BJ (cell line): ENCODE results near the gene CCDC69. TPM values are rescaled to one million over a fixed set of nuclear protein-coding genes. Genes with fewer than 3 reads are reported as not detected.

Source experiments
- CTCF ChIA-PET: fragments of 350-600 bp; formaldehyde crosslinking; extraction: SDS; loops from one replicate; lab custom pipeline; 2021; ENCODE audit warnings: antibody characterized with exemption, inconsistent platforms; lab: Yijun Ruan, JAX
- POLR2A ChIA-PET: fragments of 300-600 bp; sonication (Branson Sonifier 250); formaldehyde crosslinking; extraction: SDS; loops from one replicate; lab custom pipeline; 2021; ENCODE audit warnings: antibody characterized with exemption; lab: Charles Lee
- DNase-seq: peaks from one replicate; pipeline ENCODE4 v3.0.0-alpha.2; 2011; ENCODE audit warnings: low read depth
- H3K27me3 ChIP-seq: 2 replicates; pipeline ENCODE4 v1.6.0; 2011; ENCODE audit warnings: low read length; ENCODE audit not compliant: control insufficient read depth, insufficient read depth
- H3K36me3 ChIP-seq: 2 replicates; pipeline ENCODE4 v1.5.1; 2011; ENCODE audit warnings: low read length; ENCODE audit not compliant: control insufficient read depth, insufficient read depth
- H3K4me3 ChIP-seq: 2 replicates; pipeline ENCODE4 v1.5.1; 2011; ENCODE audit warnings: low read depth, mild to moderate bottlenecking, control low read depth, low read length
- CTCF ChIP-seq: IDR thresholded peaks from 2 replicates; pipeline ENCODE4 v1.5.1; 2011; ENCODE audit warnings: low read depth, mild to moderate bottlenecking, control low read depth, inconsistent platforms, low read length, moderate library complexity; ENCODE audit not compliant: insufficient read depth
- polyA plus RNA-seq: library from polyadenylated mRNA; depleted of rRNA; stranded (reverse); fragments of >200 nt; gene quantifications from 2 replicates; pipeline ENCODE4 v1.2.3, GENCODE V29; 2011

The CCDC69 gene
- polyA plus RNA-seq, 1 experiment, result 0.93 TPM

GRCh38 chr5:151168602-151169344 lies 55.1 kb downstream of the CCDC69 start:
- TF ChIP-seq CTCF, result no peak
- Histone ChIP-seq H3K36me3 (no peaks in the 10 kb centered on the region), H3K27me3 (peaks cover 1% of the 10 kb centered on the region; the same call in 1 of the 2 replicates), H3K4me3 (no peak overlapping the region)
- no peak for DNase-seq
- POLR2A ChIA-PET, result no interaction called here
- CTCF ChIA-PET, result interaction anchor here (0.6 to 7.1 kb wide), 5 partner anchors 30 to 86 kb away, joined by 3 to 184 read pairs (median 3); no protein-coding TSS in a partner anchor

DNA sequence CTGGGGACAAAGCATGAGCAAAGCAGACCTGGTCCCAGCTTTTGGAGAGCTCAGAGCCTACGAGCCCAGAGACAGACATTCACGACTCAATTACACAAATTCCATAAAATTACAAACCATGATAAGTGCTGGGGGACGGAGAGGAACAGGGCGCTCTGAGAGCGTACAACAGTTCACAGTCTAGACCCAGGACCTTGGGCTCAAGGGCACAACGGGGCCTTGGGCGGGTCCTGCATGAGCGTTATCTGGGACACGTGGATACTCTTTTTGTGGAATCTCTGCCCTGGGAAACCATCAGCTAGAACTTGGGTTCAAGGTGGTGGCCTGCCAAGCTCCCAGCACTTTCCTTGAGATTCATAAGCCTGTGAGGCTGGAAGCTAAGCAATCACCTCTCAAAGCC lies 56.9 kb downstream of the CCDC69 start:
- CTCF ChIA-PET, result interaction anchor here (0.7 to 7.1 kb wide), 8 partner anchors 11 to 165 kb away, joined by 3 to 184 read pairs (median 4); no protein-coding TSS in a partner anchor
- DNase-seq, result no peak
- POLR2A ChIA-PET, result no interaction called here
- Histone ChIP-seq H3K36me3 (no peaks in the 10 kb centered on the region), H3K4me3 (no peak overlapping the region), H3K27me3 (peaks cover 1% of the 10 kb centered on the region; the same call in 1 of the 2 replicates)
- TF ChIP-seq CTCF, result no peak

DNA sequence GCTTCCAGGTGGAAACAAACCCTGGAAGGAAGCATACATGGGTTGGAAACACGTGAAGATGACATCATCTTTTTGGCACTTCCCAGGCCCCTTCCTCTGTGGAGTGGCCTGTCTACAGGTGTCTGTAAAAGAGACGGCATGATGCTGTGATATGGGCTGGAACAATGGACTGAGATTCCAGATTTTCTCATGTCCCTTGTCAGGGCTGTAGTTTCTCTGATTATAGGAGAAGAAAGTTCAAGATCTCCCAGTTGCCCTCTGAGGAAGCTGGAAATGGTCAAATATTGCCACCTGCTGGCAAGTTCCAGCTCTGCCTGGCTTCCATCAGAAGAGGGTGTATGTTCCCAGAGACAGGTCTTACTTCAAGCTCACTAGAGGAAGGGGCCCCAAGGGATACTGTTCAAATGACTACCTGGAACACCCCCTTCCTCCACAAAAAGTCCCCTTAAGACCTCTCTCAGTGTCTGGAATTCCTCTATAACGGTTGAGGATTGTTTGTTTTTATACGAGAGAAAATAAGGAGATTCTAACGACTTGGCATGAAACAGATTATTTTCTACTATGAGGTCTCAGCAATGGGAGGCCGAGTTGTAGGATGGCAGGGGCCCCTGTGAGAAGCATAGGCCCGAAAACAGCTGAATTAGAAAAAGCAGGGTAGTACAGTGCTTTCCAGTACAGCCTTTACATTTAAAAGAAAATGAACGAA lies 59.1 kb downstream of the CCDC69 start:
- peak; percentile 92 for TF ChIP-seq CTCF

DNA sequence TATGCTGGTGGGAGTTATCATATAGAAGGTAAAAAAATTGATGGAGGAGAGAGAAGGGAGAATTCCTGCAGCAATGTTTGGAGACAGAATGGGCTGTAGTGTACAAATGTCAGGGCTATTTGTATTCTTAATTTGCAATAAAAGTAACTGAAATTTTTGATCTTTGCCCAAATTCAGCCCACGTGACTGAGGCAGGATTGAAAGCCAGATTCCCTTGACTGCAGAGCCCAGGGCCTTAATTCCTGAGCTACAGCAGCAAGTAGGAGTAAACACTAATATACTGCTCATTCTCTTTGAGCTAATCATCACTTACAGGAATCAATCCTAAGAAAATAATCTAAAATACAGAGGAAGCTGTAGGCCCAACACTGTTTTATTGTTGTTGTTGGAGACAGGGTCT lies 61.1 kb downstream of the CCDC69 start:
- Histone ChIP-seq H3K36me3 (no peaks in the 10 kb centered on the region), H3K27me3 (no peaks in the 10 kb centered on the region), H3K4me3 (no peak overlapping the region)
- ChIA-PET CTCF (interaction anchor here (0.6 to 7.1 kb wide), 12 partner anchors 12 to 163 kb away, joined by 3 to 184 read pairs (median 4); no protein-coding TSS in a partner anchor), POLR2A (interaction anchor here (0.6 kb wide), 1 partner anchor 12 kb away, joined by 3 read pairs; no protein-coding TSS in a partner anchor)
- DNase-seq, result no peak
- TF ChIP-seq CTCF, result no peak

More for the DNA sequence above, 59.1 kb downstream of the CCDC69 start:
- DNase-seq, result no peak
- no peak overlapping the region for H3K4me3 ChIP-seq
- H3K36me3 ChIP-seq, result no peaks in the 10 kb centered on the region
- ChIA-PET POLR2A (interaction anchor here (0.6 kb wide), 1 partner anchor 148 kb away, joined by 3 read pairs; no protein-coding TSS in a partner anchor), CTCF (interaction anchor here (0.7 to 7.1 kb wide), 34 partner anchors 8 to 428 kb away, joined by 3 to 184 read pairs (median 5); partner anchors contain the start of gene TNIP1)
- peaks cover 1% of the 10 kb centered on the region; the same call in 1 of the 2 replicates for H3K27me3 ChIP-seq
